Panc1 (cell line): ENCODE data around the gene NACA.

Experiments
- SIN3A ChIP-seq: IDR thresholded peaks from 2 replicates; pipeline ENCODE4 v1.6.1; 2012; ENCODE audit warnings: low read depth, mild to moderate bottlenecking, low read length, moderate library complexity, borderline replicate concordance; ENCODE audit not compliant: insufficient read depth
- TF ChIP-seq, protein P1 (sequence below): fragments of 450-650 bp; IDR thresholded peaks from 2 replicates; pipeline ENCODE4 v1.5.1; 2017; ENCODE audit warnings: mild to moderate bottlenecking
- TF ChIP-seq, protein P2 (sequence below), 2 experiments: IDR thresholded peaks; 2 replicates each; pipeline ENCODE4 v1.6.1; 2011 to 2012; ENCODE audit warnings: low read depth in 2 of 2, control low read depth in 1 of 2, low read length in 1 of 2, mild to moderate bottlenecking in 1 of 2, moderate library complexity in 1 of 2; ENCODE audit not compliant: insufficient read depth in 1 of 2

DNA sequence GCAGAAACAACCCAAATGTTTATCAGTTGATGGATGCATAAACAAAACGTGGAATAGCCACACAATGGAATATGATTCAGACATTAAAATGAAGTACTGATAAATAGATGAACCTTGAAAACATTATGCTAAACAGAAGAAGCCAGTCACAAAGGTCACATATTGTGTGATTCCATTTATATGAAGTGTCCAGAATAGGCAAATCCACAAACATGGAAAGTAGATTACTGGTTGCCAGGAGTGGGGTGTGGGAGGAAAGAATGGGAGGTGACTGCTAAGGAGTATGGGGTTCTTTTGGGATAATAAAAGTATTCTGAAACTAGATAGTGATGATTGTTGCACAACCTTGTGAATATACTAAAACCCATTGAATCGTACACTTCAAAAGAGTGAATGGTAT, 36.7 kb upstream of the NACA start:
- TF ChIP-seq, protein P1, sequence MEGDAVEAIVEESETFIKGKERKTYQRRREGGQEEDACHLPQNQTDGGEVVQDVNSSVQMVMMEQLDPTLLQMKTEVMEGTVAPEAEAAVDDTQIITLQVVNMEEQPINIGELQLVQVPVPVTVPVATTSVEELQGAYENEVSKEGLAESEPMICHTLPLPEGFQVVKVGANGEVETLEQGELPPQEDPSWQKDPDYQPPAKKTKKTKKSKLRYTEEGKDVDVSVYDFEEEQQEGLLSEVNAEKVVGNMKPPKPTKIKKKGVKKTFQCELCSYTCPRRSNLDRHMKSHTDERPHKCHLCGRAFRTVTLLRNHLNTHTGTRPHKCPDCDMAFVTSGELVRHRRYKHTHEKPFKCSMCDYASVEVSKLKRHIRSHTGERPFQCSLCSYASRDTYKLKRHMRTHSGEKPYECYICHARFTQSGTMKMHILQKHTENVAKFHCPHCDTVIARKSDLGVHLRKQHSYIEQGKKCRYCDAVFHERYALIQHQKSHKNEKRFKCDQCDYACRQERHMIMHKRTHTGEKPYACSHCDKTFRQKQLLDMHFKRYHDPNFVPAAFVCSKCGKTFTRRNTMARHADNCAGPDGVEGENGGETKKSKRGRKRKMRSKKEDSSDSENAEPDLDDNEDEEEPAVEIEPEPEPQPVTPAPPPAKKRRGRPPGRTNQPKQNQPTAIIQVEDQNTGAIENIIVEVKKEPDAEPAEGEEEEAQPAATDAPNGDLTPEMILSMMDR: no peak
- TF ChIP-seq, protein P2, sequence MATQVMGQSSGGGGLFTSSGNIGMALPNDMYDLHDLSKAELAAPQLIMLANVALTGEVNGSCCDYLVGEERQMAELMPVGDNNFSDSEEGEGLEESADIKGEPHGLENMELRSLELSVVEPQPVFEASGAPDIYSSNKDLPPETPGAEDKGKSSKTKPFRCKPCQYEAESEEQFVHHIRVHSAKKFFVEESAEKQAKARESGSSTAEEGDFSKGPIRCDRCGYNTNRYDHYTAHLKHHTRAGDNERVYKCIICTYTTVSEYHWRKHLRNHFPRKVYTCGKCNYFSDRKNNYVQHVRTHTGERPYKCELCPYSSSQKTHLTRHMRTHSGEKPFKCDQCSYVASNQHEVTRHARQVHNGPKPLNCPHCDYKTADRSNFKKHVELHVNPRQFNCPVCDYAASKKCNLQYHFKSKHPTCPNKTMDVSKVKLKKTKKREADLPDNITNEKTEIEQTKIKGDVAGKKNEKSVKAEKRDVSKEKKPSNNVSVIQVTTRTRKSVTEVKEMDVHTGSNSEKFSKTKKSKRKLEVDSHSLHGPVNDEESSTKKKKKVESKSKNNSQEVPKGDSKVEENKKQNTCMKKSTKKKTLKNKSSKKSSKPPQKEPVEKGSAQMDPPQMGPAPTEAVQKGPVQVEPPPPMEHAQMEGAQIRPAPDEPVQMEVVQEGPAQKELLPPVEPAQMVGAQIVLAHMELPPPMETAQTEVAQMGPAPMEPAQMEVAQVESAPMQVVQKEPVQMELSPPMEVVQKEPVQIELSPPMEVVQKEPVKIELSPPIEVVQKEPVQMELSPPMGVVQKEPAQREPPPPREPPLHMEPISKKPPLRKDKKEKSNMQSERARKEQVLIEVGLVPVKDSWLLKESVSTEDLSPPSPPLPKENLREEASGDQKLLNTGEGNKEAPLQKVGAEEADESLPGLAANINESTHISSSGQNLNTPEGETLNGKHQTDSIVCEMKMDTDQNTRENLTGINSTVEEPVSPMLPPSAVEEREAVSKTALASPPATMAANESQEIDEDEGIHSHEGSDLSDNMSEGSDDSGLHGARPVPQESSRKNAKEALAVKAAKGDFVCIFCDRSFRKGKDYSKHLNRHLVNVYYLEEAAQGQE (IDR thresholded peaks at IDR 0.05; ENCODE audit: insufficient read depth in 1 of 2, low read depth in 2 of 2, low read length in 1 of 2): no peak
- no peak for TF ChIP-seq SIN3A
